Thoracic aorta endothelial cell (primary cell): ENCODE results near the gene CPEB4. TPM values are rescaled to one million over a fixed set of nuclear protein-coding genes. Genes with fewer than 3 reads are reported as not detected.

Experiments
- total RNA-seq: library from RNA; depleted of rRNA; stranded (reverse); fragments of >200 nt; gene quantifications from 2 replicates; pipeline ENCODE4 v1.2.3, GENCODE V29; 2012

Gene CPEB4
- 18.4 and 30.2 TPM in 2 replicates for total RNA-seq

GRCh38 chr5:173887610-173888472 is at the start of gene CPEB4:
Gene CPEB4 (plus strand): TSS chr5:173888349. CDS start chr5:173889734, 1,385 bp downstream.

GRCh38 chr5:173988554-173989431 is 100.6 kb downstream of the CPEB4 start, which contains the start of gene C5orf47:
Gene C5orf47 (plus strand): TSS chr5:173989170. CDS start chr5:173989264, 94 bp downstream.

Other genes starting within 250 kb of the CPEB4 start
- not detected in 2 replicates for gene C5orf47, start 100.8 kb downstream of the CPEB4 start, total RNA-seq
- gene NSG2, start 157.4 kb downstream of the CPEB4 start, total RNA-seq, result 0.36 TPM in 1 of 2 replicates, not detected in the other